ENCODE data around the gene PRRT3. TPM values are rescaled to one million over a fixed set of nuclear protein-coding genes. Genes with fewer than 3 reads are reported as not detected.
A peak's percentile ranks its signal among the peaks of the same experiment; 100 is the strongest.
"Not testable (repeated sequence)": the region's sequence is repeated elsewhere in the genome, so short reads cannot be mapped to it uniquely, and the experiment has no call there.

Gene PRRT3
- total RNA-seq, 1 experiment from 2014 or later: 19.5 TPM

DNA sequence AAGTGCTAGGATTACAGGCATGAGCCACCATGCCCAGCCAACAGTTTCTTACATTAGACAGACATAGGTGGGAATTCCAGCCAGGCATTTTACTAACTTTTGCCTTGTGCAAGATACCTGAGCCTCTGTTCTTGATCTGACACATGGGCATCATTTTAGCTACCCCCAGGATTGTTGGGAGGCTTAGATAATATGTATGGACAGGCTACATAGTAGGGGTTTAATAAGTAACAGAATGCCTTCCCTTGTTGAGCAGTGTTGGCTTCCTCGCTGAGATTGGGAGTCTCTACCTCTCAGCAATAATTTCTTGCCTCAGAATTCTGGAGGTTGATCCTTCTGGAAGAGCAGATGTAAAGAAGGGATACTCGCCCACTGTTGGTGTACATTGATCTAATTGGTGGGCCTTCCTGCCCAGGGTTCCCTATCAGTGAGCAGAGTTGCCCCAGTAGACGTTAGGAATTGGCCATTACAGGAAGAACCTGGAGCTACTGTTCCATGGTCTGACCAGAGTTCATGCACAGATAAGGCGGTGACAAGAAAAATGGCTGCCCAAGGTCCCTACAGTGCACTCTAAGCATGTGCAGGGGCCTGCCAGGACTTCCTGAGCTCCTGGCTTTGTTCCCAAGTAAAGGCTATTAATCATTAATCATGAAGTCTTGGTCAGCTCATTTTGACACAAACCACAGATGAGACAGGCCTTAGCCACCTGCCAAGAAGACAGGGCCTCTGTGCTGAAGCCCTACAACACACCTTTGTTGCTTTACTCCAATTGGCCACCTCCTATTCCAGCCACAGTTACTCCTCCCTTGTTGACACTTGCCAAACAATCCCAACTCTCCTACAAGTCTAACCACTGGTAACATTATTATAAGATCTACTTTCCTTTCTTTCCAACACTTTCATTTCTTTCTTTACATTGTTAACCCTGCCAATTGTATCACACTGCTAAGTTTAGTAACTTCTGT, 54.5 kb downstream of the PRRT3 start:
- no peak overlapping the region for H3K4me3 Mint-ChIP-seq
- H3K79me2 ChIP-seq (ENCODE audit: insufficient read depth, low read length): no peaks in the 10 kb centered on the region
- H2AK5ac ChIP-seq (ENCODE audit: insufficient read length, low read length): no peak overlapping the region
- no CpG with 5 or more reads among the region's 4 CpGs for WGBS (ENCODE audit: extremely low coverage, insufficient read length, low lambda C conversion rate)
- H4K20me1 ChIP-seq (ENCODE audit: control insufficient read depth, insufficient read depth, insufficient read length): no peaks in the 10 kb centered on the region
- no peak overlapping the region for H2BK120ac ChIP-seq (ENCODE audit: low read depth, low read length, poor library complexity, severe bottlenecking)
- H3K23ac ChIP-seq (ENCODE audit: insufficient read length, low read depth, low read length): no peak overlapping the region
- H3K27me3 Mint-ChIP-seq (ENCODE audit: low read depth): no peaks in the 10 kb centered on the region
- no peak for DNase-seq
- H3K18ac ChIP-seq (ENCODE audit: insufficient read length, low read depth, low read length): no peak overlapping the region
- peaks cover 9 to 19% (median 19%) of the 10 kb centered on the region in 3 experiments; a peak in 6 of 7 replicates for H3K36me3 Mint-ChIP-seq (ENCODE audit: insufficient read depth in 1 of 3, low read depth in 3 of 3)
- H4K5ac ChIP-seq (ENCODE audit: insufficient read length, low read depth, low read length): no peak overlapping the region
- H3T11ph ChIP-seq (ENCODE audit: low read length): no peak overlapping the region
- no peak overlapping the region for H4K8ac ChIP-seq (replicated peaks; ENCODE audit: insufficient read length, low read depth, low read length)
- H3K23me2 ChIP-seq (ENCODE audit: insufficient read length, low read depth, low read length, poor library complexity, severe bottlenecking): no peaks in the 10 kb centered on the region
- peaks cover 1% of the 10 kb centered on the region for H3K79me1 ChIP-seq (ENCODE audit: insufficient read depth, low read depth, low read length, poor library complexity, severe bottlenecking)
- H3K27ac ChIP-seq (ENCODE audit: insufficient read length, low read depth, low read length): no peak overlapping the region
- H3K4me1 Mint-ChIP-seq: peaks cover 7 to 20% of the 10 kb centered on the region in 2 experiments
- no peaks in the 10 kb centered on the region for H3K27me3 ChIP-seq (ENCODE audit: insufficient read depth, low read length)
- H3K9ac ChIP-seq (ENCODE audit: extremely low read depth, insufficient read length, low read length): no peak overlapping the region
- H2BK20ac ChIP-seq (ENCODE audit: low read depth, low read length, poor library complexity, severe bottlenecking): no peak overlapping the region
- 0 out of 7 replicates have a peak overlapping the region, but pooled peaks of 1 of the 3 experiments have one; percentile 12 for H3K27ac Mint-ChIP-seq
- no peak overlapping the region for H4K91ac ChIP-seq (ENCODE audit: insufficient read length, low read depth, low read length)
- H3K56ac ChIP-seq (ENCODE audit: insufficient read length, low read depth, low read length): no peak overlapping the region
- H2BK5ac ChIP-seq (ENCODE audit: insufficient read length, low read length): no peak overlapping the region
- H2BK12ac ChIP-seq (ENCODE audit: insufficient read length, low read depth, low read length): no peak overlapping the region
- TF ChIP-seq, protein P1, sequence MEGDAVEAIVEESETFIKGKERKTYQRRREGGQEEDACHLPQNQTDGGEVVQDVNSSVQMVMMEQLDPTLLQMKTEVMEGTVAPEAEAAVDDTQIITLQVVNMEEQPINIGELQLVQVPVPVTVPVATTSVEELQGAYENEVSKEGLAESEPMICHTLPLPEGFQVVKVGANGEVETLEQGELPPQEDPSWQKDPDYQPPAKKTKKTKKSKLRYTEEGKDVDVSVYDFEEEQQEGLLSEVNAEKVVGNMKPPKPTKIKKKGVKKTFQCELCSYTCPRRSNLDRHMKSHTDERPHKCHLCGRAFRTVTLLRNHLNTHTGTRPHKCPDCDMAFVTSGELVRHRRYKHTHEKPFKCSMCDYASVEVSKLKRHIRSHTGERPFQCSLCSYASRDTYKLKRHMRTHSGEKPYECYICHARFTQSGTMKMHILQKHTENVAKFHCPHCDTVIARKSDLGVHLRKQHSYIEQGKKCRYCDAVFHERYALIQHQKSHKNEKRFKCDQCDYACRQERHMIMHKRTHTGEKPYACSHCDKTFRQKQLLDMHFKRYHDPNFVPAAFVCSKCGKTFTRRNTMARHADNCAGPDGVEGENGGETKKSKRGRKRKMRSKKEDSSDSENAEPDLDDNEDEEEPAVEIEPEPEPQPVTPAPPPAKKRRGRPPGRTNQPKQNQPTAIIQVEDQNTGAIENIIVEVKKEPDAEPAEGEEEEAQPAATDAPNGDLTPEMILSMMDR (conservative IDR thresholded peaks at IDR 0.05): no peak
- H3K9me3 Mint-ChIP-seq: no peaks in the 10 kb centered on the region
- H3K4me1 ChIP-seq (ENCODE audit: insufficient read depth, low read length): no peaks in the 10 kb centered on the region
- no peak overlapping the region for H3K4ac ChIP-seq (ENCODE audit: low read depth, low read length)
- no peak overlapping the region for H2BK15ac ChIP-seq (ENCODE audit: low read depth, low read length)
- H3K14ac ChIP-seq (ENCODE audit: insufficient read depth, low read length): no peak overlapping the region
- no peak overlapping the region for H3K4me2 ChIP-seq (ENCODE audit: insufficient read depth, insufficient read length, low read length)
- H2AFZ ChIP-seq (ENCODE audit: low read length): no peak overlapping the region
- H3K9me3 ChIP-seq (ENCODE audit: control insufficient read depth, low read depth, low read length): no peaks in the 10 kb centered on the region

DNA sequence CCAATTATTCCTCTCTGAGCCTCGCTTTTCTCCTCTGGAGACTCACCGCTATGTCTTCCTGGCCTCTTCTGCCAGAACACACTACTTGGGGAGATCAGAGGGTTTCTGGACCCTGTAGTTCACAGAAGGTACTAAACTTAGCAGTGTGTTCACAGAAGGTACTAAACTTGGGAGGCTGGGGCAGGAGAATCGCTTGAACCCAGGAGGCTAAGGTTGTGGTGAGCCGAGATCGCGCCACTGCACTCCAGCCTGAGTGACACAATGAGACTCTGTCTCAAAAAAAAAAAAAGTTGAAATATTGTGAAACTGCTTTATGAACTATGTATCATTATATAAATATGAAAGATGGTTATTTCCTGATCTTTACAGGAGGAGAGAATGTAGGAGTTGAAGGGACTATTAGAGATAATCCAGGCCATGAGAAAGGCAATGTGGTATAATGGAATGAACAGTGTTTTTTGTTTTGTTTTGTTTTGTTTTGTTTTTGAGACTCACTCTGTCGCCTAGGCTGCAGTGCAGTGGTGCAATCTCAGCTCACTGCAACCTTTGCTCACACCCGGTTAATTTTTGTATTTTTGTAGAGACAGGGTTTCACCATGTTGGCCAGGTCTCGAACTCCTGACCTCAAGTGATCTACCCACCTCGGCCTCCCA, 55.3 kb downstream of the PRRT3 start:
- not testable (repeated sequence) for H2AFZ ChIP-seq (ENCODE audit: low read length); H2BK15ac ChIP-seq (ENCODE audit: low read depth, low read length); H2BK12ac ChIP-seq (ENCODE audit: insufficient read length, low read depth, low read length); H2AK5ac ChIP-seq (ENCODE audit: insufficient read length, low read length); H3K14ac ChIP-seq (ENCODE audit: insufficient read depth, low read length); H3K18ac ChIP-seq (ENCODE audit: insufficient read length, low read depth, low read length); H3K27me3 ChIP-seq (ENCODE audit: insufficient read depth, low read length); H4K5ac ChIP-seq (ENCODE audit: insufficient read length, low read depth, low read length); H4K91ac ChIP-seq (ENCODE audit: insufficient read length, low read depth, low read length); H2BK20ac ChIP-seq (ENCODE audit: low read depth, low read length, poor library complexity, severe bottlenecking); H3K23ac ChIP-seq (ENCODE audit: insufficient read length, low read depth, low read length); H2BK5ac ChIP-seq (ENCODE audit: insufficient read length, low read length); H3K79me2 ChIP-seq (ENCODE audit: insufficient read depth, low read length); H4K8ac ChIP-seq (replicated peaks; ENCODE audit: insufficient read length, low read depth, low read length); H3K4me3 Mint-ChIP-seq; H3K9me3 Mint-ChIP-seq; H3K79me1 ChIP-seq (ENCODE audit: insufficient read depth, low read depth, low read length, poor library complexity, severe bottlenecking); H3K4me2 ChIP-seq (ENCODE audit: insufficient read depth, insufficient read length, low read length); H3K27ac Mint-ChIP-seq; H3T11ph ChIP-seq (ENCODE audit: low read length); H2BK120ac ChIP-seq (ENCODE audit: low read depth, low read length, poor library complexity, severe bottlenecking); DNase-seq; H3K56ac ChIP-seq (ENCODE audit: insufficient read length, low read depth, low read length); H3K4ac ChIP-seq (ENCODE audit: low read depth, low read length); H3K9me3 ChIP-seq (ENCODE audit: control insufficient read depth, low read depth, low read length); H3K27ac ChIP-seq (ENCODE audit: insufficient read length, low read depth, low read length); H3K23me2 ChIP-seq (ENCODE audit: insufficient read length, low read depth, low read length, poor library complexity, severe bottlenecking); H3K27me3 Mint-ChIP-seq (ENCODE audit: low read depth); H3K4me1 ChIP-seq (ENCODE audit: insufficient read depth, low read length); H3K9ac ChIP-seq (ENCODE audit: extremely low read depth, insufficient read length, low read length); H4K20me1 ChIP-seq (ENCODE audit: control insufficient read depth, insufficient read depth, insufficient read length)
- H3K36me3 Mint-ChIP-seq (ENCODE audit: insufficient read depth in 1 of 3, low read depth in 3 of 3): peaks cover 15 to 26% (median 25%) of the 10 kb centered on the region in 3 experiments
- H3K4me1 Mint-ChIP-seq: peaks cover under 1 to 17% of the 10 kb centered on the region in 2 experiments; a peak in 2 of 4 replicates
- WGBS (ENCODE audit: extremely low coverage, insufficient read length, low lambda C conversion rate): no CpG with 5 or more reads among the region's 10 CpGs

Measured in H9 (cell line).